GM18873 (cell line): Measurements from ENCODE around the gene ERGIC1.
"Not testable (repeated sequence)": the region's sequence is repeated elsewhere in the genome, so short reads cannot be mapped to it uniquely, and the experiment has no call there.

Experiments
- ATAC-seq: cut with Tn5 transposase; IDR thresholded peaks from one replicate; pipeline ENCODE4 v1.9.1; 2021; ENCODE audit warnings: mild to moderate bottlenecking, moderate library complexity, moderate number of reproducible peaks; ENCODE audit not compliant: unreplicated experiment, low FRiP score

The ERGIC1 gene

GRCh38 chr5:172845154-172845553 lies 11.1 kb downstream of the ERGIC1 start:
- no peak for ATAC-seq

- no peak for ATAC-seq
Observed at GRCh38 chr5:172845576-172845975, 11.5 kb downstream of the ERGIC1 start.

DNA sequence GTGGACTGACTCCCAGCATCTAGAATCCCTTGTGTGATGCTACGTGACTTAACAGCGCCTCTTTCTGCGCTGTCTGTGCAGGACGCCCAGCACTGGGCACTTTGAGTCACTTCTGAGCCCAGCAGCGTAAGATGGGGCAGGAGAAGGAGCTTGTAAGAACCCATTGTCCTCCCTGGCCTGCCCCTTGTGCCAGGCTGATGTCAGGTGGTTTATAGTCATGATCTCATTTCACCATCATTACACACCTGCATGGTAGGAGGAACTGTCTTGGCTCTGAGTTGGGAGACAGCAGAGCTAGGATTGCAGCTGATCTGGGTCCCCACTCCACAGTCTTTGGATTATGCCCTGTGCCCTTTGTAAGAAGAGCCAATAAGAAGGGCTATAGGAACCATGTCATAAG lies 12.2 kb downstream of the ERGIC1 start:
- ATAC-seq: no peak

DNA sequence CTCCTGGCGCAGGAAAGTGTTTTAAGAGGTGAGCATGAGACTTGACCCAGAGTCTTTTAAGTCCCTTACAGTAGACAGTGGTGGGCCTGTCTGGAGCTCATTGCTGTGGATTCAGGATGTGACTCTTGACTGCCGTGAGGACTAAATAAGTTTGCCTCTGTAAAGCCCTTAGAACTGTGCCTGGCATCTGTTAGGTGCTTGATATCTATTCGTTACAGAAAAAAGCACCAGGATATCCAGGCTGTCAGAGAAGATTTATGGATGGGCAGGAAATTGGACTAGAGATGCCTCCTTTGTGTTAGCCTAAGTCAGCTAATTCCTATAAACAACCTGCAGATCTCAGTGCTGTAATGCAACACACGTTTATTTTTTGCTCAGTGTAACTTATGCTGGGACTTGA lies 12.6 kb downstream of the ERGIC1 start:
- ATAC-seq: no peak

DNA sequence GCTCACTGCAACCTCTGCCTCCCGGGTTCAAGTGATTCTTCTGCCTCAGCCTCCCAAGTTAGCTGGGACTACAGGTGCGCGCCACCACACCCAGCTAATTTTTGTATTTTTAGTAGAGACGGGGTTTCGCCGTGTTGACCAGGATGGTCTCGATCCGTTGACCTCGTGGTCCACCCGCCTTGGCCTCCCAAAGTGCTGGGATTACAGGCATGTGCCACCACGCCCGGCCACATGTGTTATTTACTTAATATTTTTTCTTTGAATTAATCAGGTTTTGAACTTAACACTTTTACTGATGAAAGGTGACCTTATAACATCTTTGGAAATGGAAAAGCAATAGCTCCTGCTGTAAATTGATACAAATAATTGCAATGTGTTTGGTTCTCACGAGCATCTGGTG lies 13.5 kb downstream of the ERGIC1 start:
- not testable (repeated sequence) for ATAC-seq

DNA sequence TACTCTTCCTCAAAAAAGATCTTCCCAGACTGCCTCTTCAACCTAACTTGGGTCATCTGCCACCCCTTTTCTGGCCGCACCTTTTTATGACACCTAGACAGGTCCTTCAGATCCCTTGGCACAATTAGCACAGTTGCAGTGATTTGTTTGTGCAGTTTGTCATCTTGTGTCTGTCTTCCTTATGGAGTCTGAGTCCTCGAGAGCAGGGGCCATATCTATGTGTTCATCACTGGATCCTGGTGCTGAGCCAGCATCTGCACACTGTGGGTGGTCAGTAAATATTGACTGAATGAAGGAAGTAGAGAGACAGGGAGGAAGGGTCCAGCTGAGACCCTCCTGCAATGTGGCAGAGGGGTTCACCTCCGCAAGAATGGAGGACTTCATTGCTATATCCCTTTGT lies 14.4 kb downstream of the ERGIC1 start:
- ATAC-seq: no peak

- peak; percentile 42 for ATAC-seq
Observed at GRCh38 chr5:172849606-172850453, 15.8 kb downstream of the ERGIC1 start.

DNA sequence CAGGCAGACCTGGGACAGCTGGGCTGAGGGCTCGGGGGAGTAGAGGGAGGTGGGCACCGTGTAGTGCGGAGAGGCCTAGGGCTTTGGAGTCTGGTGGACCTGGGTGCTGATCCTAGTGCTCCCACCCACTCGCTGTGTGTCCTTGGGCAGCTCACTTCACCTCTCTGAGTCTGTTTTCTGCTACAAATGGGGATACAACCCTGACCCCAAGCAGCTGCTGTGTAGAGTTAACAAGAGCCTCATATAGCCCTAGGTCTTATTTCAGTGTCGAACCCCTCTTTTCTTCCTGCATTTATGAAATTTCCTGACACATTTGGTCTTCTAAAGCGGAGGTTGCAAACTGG lies 16.4 kb downstream of the ERGIC1 start:
- no peak for ATAC-seq

- not testable (repeated sequence) for ATAC-seq
Observed at GRCh38 chr5:172851254-172851653, 17.2 kb downstream of the ERGIC1 start.

GRCh38 chr5:172852490-172853354 lies 18.7 kb downstream of the ERGIC1 start:
- no peak for ATAC-seq

- no peak for ATAC-seq
Observed at GRCh38 chr5:172853355-172853975, 19.4 kb downstream of the ERGIC1 start.

- no peak for ATAC-seq
Observed at GRCh38 chr5:172854451-172854871, 20.4 kb downstream of the ERGIC1 start.

GRCh38 chr5:172854971-172855370 lies 20.9 kb downstream of the ERGIC1 start:
- no peak for ATAC-seq

- ATAC-seq: no peak
Observed at GRCh38 chr5:172855597-172856292, 21.7 kb downstream of the ERGIC1 start.

- no peak for ATAC-seq
Observed at GRCh38 chr5:172856336-172856735, 22.3 kb downstream of the ERGIC1 start.

- ATAC-seq: no peak
Observed at GRCh38 chr5:172857982-172858381, 23.9 kb downstream of the ERGIC1 start.

DNA sequence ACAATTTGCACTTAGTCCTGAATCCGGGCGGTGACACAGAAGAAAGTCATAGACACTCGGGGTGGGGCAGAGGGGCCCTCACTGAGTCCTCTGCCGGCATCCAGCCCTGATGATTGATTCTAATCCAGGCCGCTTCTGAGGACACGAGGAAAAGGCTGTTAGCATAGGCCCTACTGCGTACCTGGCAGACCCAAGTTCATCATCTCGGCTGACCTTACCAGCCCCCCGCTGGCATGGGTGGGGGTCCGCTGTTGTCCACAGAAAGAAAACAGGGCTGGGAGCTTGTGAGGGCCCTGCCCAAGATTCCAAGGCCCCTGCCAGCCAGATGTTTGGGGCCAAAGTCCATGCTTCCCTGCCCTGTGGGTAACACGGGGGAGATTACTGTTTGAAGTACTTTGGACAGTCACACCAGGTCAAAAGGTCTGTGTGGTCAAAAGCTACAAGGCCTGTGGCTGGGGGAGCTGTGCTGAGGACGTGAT lies 24.5 kb downstream of the ERGIC1 start:
- ATAC-seq: no peak

GRCh38 chr5:172858990-172859811 lies 25.1 kb downstream of the ERGIC1 start:
- ATAC-seq: no peak

GRCh38 chr5:172859966-172860365 lies 25.9 kb downstream of the ERGIC1 start:
- no peak for ATAC-seq
